Caco-2 (cell line): ENCODE results near the gene ZNF358. TPM values are rescaled to one million over a fixed set of nuclear protein-coding genes. Genes with fewer than 3 reads are reported as not detected.

Experiments used
- BruUV-seq: library from RNA; stranded (reverse); fragments of 400-500 nt; replicated peaks from 2 replicates; lab custom pipeline; 2021; lab: Mats Ljungman, UMichigan
- CTCF ChIA-PET: fragments of 300-600 bp; sonication (Branson Sonifier 250); formaldehyde crosslinking; loops from one replicate; lab custom pipeline; 2022; ENCODE audit warnings: antibody characterized with exemption; lab: Charles Lee
- POLR2A ChIA-PET: fragments of 300-600 bp; sonication (Branson Sonifier 250); formaldehyde crosslinking; loops from one replicate; lab custom pipeline; 2022; ENCODE audit warnings: antibody characterized with exemption; lab: Charles Lee
- DNase-seq, 2 experiments: peaks; one replicate each; pipeline versions ENCODE4 v3.0.0 to v3.0.0-alpha.2; 2020 to 2022
- H3K27me3 ChIP-seq: replicated peaks from 2 replicates; pipeline ENCODE4 v1.6.0; 2011; ENCODE audit warnings: low read length; ENCODE audit not compliant: control insufficient read depth, insufficient read depth
- H3K36me3 ChIP-seq: 2 replicates; pipeline ENCODE4 v1.5.1; 2011; ENCODE audit warnings: low read length; ENCODE audit not compliant: control insufficient read depth, insufficient read depth
- H3K4me1 ChIP-seq: fragments of 250-450 bp; sonication (Bioruptor Pico); 2 replicates; pipeline ENCODE4 v1.5.1; 2020; ENCODE audit warnings: mild to moderate bottlenecking
- H3K4me3 ChIP-seq: 2 replicates; pipeline ENCODE4 v1.5.1; 2011; ENCODE audit warnings: low read depth, mild to moderate bottlenecking, control low read depth, low read length
- H3K9me3 ChIP-seq: fragments of 250-450 bp; sonication (Bioruptor Pico); 2 replicates; pipeline ENCODE4 v1.5.1; 2020; ENCODE audit warnings: mild to moderate bottlenecking, moderate library complexity
- H3K27ac Mint-ChIP-seq: one replicate; pipeline ENCODE4 v1.8.0; 2022; ENCODE audit warnings: mixed read lengths; ENCODE audit not compliant: unreplicated experiment
- H3K27me3 Mint-ChIP-seq: one replicate; pipeline ENCODE4 v1.8.0; 2022; ENCODE audit warnings: mixed read lengths; ENCODE audit not compliant: insufficient read depth, unreplicated experiment
- H3K36me3 Mint-ChIP-seq: one replicate; pipeline ENCODE4 v1.8.0; 2022; ENCODE audit warnings: mild to moderate bottlenecking, mixed read lengths; ENCODE audit not compliant: insufficient read depth, unreplicated experiment
- H3K4me1 Mint-ChIP-seq: one replicate; pipeline ENCODE4 v1.8.0; 2022; ENCODE audit warnings: low read depth, mixed read lengths; ENCODE audit not compliant: unreplicated experiment
- H3K4me3 Mint-ChIP-seq: one replicate; pipeline ENCODE4 v1.8.0; 2022; ENCODE audit warnings: mild to moderate bottlenecking, moderate library complexity, mixed read lengths; ENCODE audit not compliant: unreplicated experiment
- H3K9me3 Mint-ChIP-seq: one replicate; pipeline ENCODE4 v1.8.0; 2022; ENCODE audit warnings: mixed read lengths; ENCODE audit not compliant: unreplicated experiment
- CTCF ChIP-seq, 2 experiments: fragments of 200-600 bp in 1 of 2; IDR thresholded peaks; 1 replicate in 1 of 2; 2 replicates in 1 of 2; pipeline versions ENCODE4 v1.5.1 to v1.8.0; 2011 to 2022; ENCODE audit warnings: antibody characterized with exemption in 1 of 2, control low read depth in 1 of 2, inconsistent platforms in 1 of 2, low read depth in 1 of 2, low read length in 1 of 2, mild to moderate bottlenecking in 1 of 2, moderate library complexity in 1 of 2; ENCODE audit not compliant: insufficient read depth in 1 of 2, severe bottlenecking in 1 of 2, unreplicated experiment in 1 of 2
- intact Hi-C: fragments of 100-400 bp; cut with micrococcal nuclease; formaldehyde crosslinking; loops from one replicate; pipeline ENCODE4 v1.10.0; 2022; ENCODE audit not compliant: unreplicated experiment
- total RNA-seq: library from RNA; stranded (reverse); gene quantifications from 2 replicates; pipeline ENCODE4 v1.2.3, GENCODE V29; 2022

The ZNF358 gene
- total RNA-seq, 1 experiment from 2014 or later: 29.4 TPM

- BruUV-seq: no TSS peak
- H3K36me3 Mint-ChIP-seq: peaks cover 58% of the 10 kb centered on the region
- CTCF ChIA-PET: no interaction called here
- intact Hi-C loops: no loop called here
- no peaks in the 10 kb centered on the region for H3K27me3 ChIP-seq
- TF ChIP-seq CTCF (IDR thresholded peaks at IDR 0.05; ENCODE audit: insufficient read depth in 1 of 2, low read depth in 1 of 2, low read length in 1 of 2, severe bottlenecking in 1 of 2, unreplicated experiment in 1 of 2): no peak
- DNase-seq: no peak
- H3K9me3 Mint-ChIP-seq: no peaks in the 10 kb centered on the region
- no peak overlapping the region for H3K4me3 Mint-ChIP-seq
- POLR2A ChIA-PET: no interaction called here
- no peaks in the 10 kb centered on the region for H3K36me3 ChIP-seq
- H3K4me3 ChIP-seq: no peak overlapping the region
- H3K27me3 Mint-ChIP-seq: no peaks in the 10 kb centered on the region
- no peak overlapping the region for H3K27ac Mint-ChIP-seq
- no peaks in the 10 kb centered on the region for H3K4me1 ChIP-seq
- H3K9me3 ChIP-seq: no peaks in the 10 kb centered on the region
- peaks cover 5% of the 10 kb centered on the region for H3K4me1 Mint-ChIP-seq
Observed at GRCh38 chr19:7476777-7477494, 39.0 kb upstream of the ZNF358 start.

DNA sequence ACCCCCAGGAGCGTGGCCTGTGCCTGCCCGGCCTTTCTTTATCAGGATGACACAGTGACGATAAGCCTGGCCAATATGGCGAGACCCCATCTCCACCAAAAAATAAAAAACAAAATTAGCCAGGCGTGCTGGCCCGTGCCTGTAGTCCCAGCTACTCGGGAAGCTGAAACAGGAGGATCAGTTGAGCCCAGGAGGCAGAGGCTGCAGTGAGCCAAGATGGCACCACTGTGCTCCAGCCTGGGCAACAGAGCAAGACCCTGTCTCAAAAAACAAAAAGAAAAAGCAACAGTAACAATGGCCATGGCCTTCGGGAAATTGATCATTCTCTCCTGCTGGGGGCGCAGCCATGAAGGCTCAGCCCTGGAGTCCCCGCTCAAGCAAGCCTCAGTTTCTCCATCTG lies 38.1 kb upstream of the ZNF358 start:
- BruUV-seq: no TSS peak
- intact Hi-C loops: no loop called here
- no peak overlapping the region for H3K27ac Mint-ChIP-seq

GRCh38 chr19:7478173-7478842 lies 37.6 kb upstream of the ZNF358 start:
- peaks cover 5% of the 10 kb centered on the region for H3K4me1 Mint-ChIP-seq
- no peak overlapping the region for H3K4me3 Mint-ChIP-seq
- no peaks in the 10 kb centered on the region for H3K9me3 ChIP-seq
- no peak overlapping the region for H3K27ac Mint-ChIP-seq
- H3K27me3 ChIP-seq: no peaks in the 10 kb centered on the region
- TF ChIP-seq CTCF (IDR thresholded peaks at IDR 0.05; ENCODE audit: insufficient read depth in 1 of 2, low read depth in 1 of 2, low read length in 1 of 2, severe bottlenecking in 1 of 2, unreplicated experiment in 1 of 2): no peak
- H3K4me3 ChIP-seq: no peak overlapping the region
- no peaks in the 10 kb centered on the region for H3K27me3 Mint-ChIP-seq
- H3K36me3 ChIP-seq: no peaks in the 10 kb centered on the region
- intact Hi-C loops: no loop called here
- ChIA-PET CTCF (no interaction called here), POLR2A (no interaction called here)
- no peak for DNase-seq
- H3K36me3 Mint-ChIP-seq: peaks cover 47% of the 10 kb centered on the region
- H3K9me3 Mint-ChIP-seq: no peaks in the 10 kb centered on the region
- peaks cover 3% of the 10 kb centered on the region; the same call in 1 of the 2 replicates for H3K4me1 ChIP-seq
- BruUV-seq: no TSS peak

More for the DNA sequence above, 38.1 kb upstream of the ZNF358 start:
- Mint-ChIP-seq H3K4me1 (peaks cover 5% of the 10 kb centered on the region), H3K36me3 (peaks cover 50% of the 10 kb centered on the region), H3K27me3 (no peaks in the 10 kb centered on the region), H3K4me3 (no peak overlapping the region), H3K9me3 (no peaks in the 10 kb centered on the region)
- POLR2A ChIA-PET: no interaction called here
- H3K27me3 ChIP-seq: no peaks in the 10 kb centered on the region
- no peaks in the 10 kb centered on the region for H3K9me3 ChIP-seq
- DNase-seq: no peak
- TF ChIP-seq CTCF (IDR thresholded peaks at IDR 0.05; ENCODE audit: insufficient read depth in 1 of 2, low read depth in 1 of 2, low read length in 1 of 2, severe bottlenecking in 1 of 2, unreplicated experiment in 1 of 2): no peak
- no peaks in the 10 kb centered on the region for H3K4me1 ChIP-seq
- H3K4me3 ChIP-seq: no peak overlapping the region
- CTCF ChIA-PET: no interaction called here
- no peaks in the 10 kb centered on the region for H3K36me3 ChIP-seq
